ENCODE results near the gene PARVB. TPM values are rescaled to one million over a fixed set of nuclear protein-coding genes. Genes with fewer than 3 reads are reported as not detected.

The PARVB gene
- total RNA-seq, 1 experiment from 2014 or later: 69.4 TPM

GRCh38 chr22:44155115-44155514 lies 131.0 kb downstream of the PARVB start:
- no peak for DNase-seq (ENCODE audit: low read depth)

- no peak for DNase-seq (ENCODE audit: low read depth)
These were observed 134.0 kb downstream of the PARVB start for GRCh38 chr22:44157916-44158618.

- no peak for DNase-seq (ENCODE audit: low read depth)
These were observed 134.7 kb downstream of the PARVB start for GRCh38 chr22:44158816-44159215.

GRCh38 chr22:44159221-44159620 lies 135.1 kb downstream of the PARVB start:
- no peak for DNase-seq (ENCODE audit: low read depth)

GRCh38 chr22:44159811-44160210 lies 135.7 kb downstream of the PARVB start:
- DNase-seq (ENCODE audit: low read depth): no peak

- no peak for DNase-seq (ENCODE audit: low read depth)
These were observed 136.3 kb downstream of the PARVB start for GRCh38 chr22:44160421-44160820.

- DNase-seq (ENCODE audit: low read depth): no peak
These were observed 137.6 kb downstream of the PARVB start for GRCh38 chr22:44161673-44162072.

- DNase-seq (ENCODE audit: low read depth): no peak
These were observed 138.9 kb downstream of the PARVB start for GRCh38 chr22:44162960-44163359.

GRCh38 chr22:44163536-44163935 lies 139.4 kb downstream of the PARVB start:
- no peak for DNase-seq (ENCODE audit: low read depth)

GRCh38 chr22:44164031-44164430 lies 139.9 kb downstream of the PARVB start:
- DNase-seq (ENCODE audit: low read depth): no peak

GRCh38 chr22:44165286-44165874 lies 141.3 kb downstream of the PARVB start:
- DNase-seq (ENCODE audit: low read depth): no peak

GRCh38 chr22:44166498-44167276 lies 142.6 kb downstream of the PARVB start:
- no peak for DNase-seq (ENCODE audit: low read depth)

- DNase-seq (ENCODE audit: low read depth): no peak
These were observed 143.4 kb downstream of the PARVB start for GRCh38 chr22:44167501-44167900.

- no peak for DNase-seq (ENCODE audit: low read depth)
These were observed 144.1 kb downstream of the PARVB start for GRCh38 chr22:44168206-44168605.

GRCh38 chr22:44170470-44170869 lies 146.4 kb downstream of the PARVB start:
- DNase-seq (ENCODE audit: low read depth): no peak

GRCh38 chr22:44171561-44171960 lies 147.5 kb downstream of the PARVB start:
- no peak for DNase-seq (ENCODE audit: low read depth)

GRCh38 chr22:44172370-44173108 lies 148.4 kb downstream of the PARVB start:
- no peak for DNase-seq (ENCODE audit: low read depth)

GRCh38 chr22:44173154-44173553 lies 149.1 kb downstream of the PARVB start:
- no peak for DNase-seq (ENCODE audit: low read depth)

- no peak for DNase-seq (ENCODE audit: low read depth)
These were observed 151.6 kb downstream of the PARVB start for GRCh38 chr22:44175676-44176075.

GRCh38 chr22:44179196-44179988 lies 155.3 kb downstream of the PARVB start:
- DNase-seq (ENCODE audit: low read depth): no peak

Measured in HT1080 (cell line).